GM12878 (cell line): Measurements from ENCODE around the gene ZNF226. TPM values are rescaled to one million over a fixed set of nuclear protein-coding genes. Genes with fewer than 3 reads are reported as not detected.

Experiments
- CREM ChIP-seq: IDR thresholded peaks from 2 replicates; pipeline ENCODE4 v1.6.1; 2014; ENCODE audit warnings: antibody characterized with exemption, low read depth
- EP300 ChIP-seq, 2 experiments: fragments of 150-350 bp in 1 of 2; IDR thresholded peaks; 2 replicates each; pipeline ENCODE4 v1.6.1; 2011 to 2012; ENCODE audit warnings: low read depth in 2 of 2, low read length in 2 of 2, borderline replicate concordance in 1 of 2, improper control_type of control experiment in 1 of 2, inconsistent platforms in 1 of 2; ENCODE audit not compliant: control insufficient read depth in 1 of 2
- IRF4 ChIP-seq: IDR thresholded peaks from 2 replicates; pipeline ENCODE4 v1.6.1; 2011; ENCODE audit warnings: low read depth, low read length
- JUND ChIP-seq: IDR thresholded peaks from 2 replicates; pipeline ENCODE4 v1.6.1; 2012; ENCODE audit warnings: low read depth, mild to moderate bottlenecking, low read length, improper control_type of control experiment, moderate library complexity
- NFYB ChIP-seq: IDR thresholded peaks from 2 replicates; pipeline ENCODE4 v1.6.1; 2011; ENCODE audit warnings: low read depth, mild to moderate bottlenecking, low read length, improper control_type of control experiment, moderate library complexity; ENCODE audit not compliant: insufficient read depth
- NR2F1 ChIP-seq: fragments of 450-650 bp; conservative IDR thresholded peaks from 2 replicates; pipeline ENCODE4 v1.6.1; 2017; ENCODE audit warnings: mild to moderate bottlenecking
- RCOR1 ChIP-seq: conservative IDR thresholded peaks from 2 replicates; pipeline ENCODE4 v1.6.1; 2012; ENCODE audit warnings: low read depth, low read length, improper control_type of control experiment
- RFX5 ChIP-seq: IDR thresholded peaks from 2 replicates; pipeline ENCODE4 v1.6.1; 2011; ENCODE audit warnings: low read depth, low read length, improper control_type of control experiment
- RUNX3 ChIP-seq: IDR thresholded peaks from 2 replicates; pipeline ENCODE4 v1.6.1; 2012; ENCODE audit warnings: low read length, inconsistent platforms
- YY1 ChIP-seq: IDR thresholded peaks from 2 replicates; pipeline ENCODE4 v1.6.1; 2011; ENCODE audit warnings: low read depth, mild to moderate bottlenecking, low read length
- ZNF24 ChIP-seq: fragments of 450-650 bp; IDR thresholded peaks from 2 replicates; pipeline ENCODE4 v1.6.1; 2017; ENCODE audit warnings: antibody characterized with exemption, mild to moderate bottlenecking
- ZNF622 ChIP-seq: fragments of 450-650 bp; IDR thresholded peaks from 2 replicates; pipeline ENCODE4 v1.6.1; 2017; ENCODE audit warnings: mild to moderate bottlenecking, inconsistent platforms
- polyA plus RNA-seq, 11 experiments: library from polyadenylated mRNA; depleted of rRNA in 4 of 11; unstranded in 6 of 11; stranded (reverse) in 5 of 11; fragments of >200 nt; fragmentation: Nextera tagmentation in 4 of 11; fragmentation: Illumina TruSeq in 1 of 11; extraction: Ambion mirVana in 4 of 11; extraction: Trizol in 1 of 11; gene quantifications; 1 replicate in 1 of 11; 2 replicates in 10 of 11; pipeline versions ENCODE4 v1.2.1 to v1.2.3, GENCODE V29; 2011 to 2016; ENCODE audit warnings: inconsistent platforms in 2 of 11, missing spikeins in 2 of 11, low read depth in 1 of 11
- total RNA-seq, 4 experiments: library from RNA; depleted of rRNA in 3 of 4; stranded (reverse); fragments of >200 nt in 3 of 4; fragmentation: Illumina TruSeq in 1 of 4; extraction: Trizol in 1 of 4; gene quantifications; 2 replicates each; pipeline versions ENCODE4 v1.2.1 to v1.2.3, GENCODE V29; 2013 to 2021
- TF ChIP-seq, protein P1 (sequence below): fragments of 450-650 bp; formaldehyde crosslinking; IDR thresholded peaks from 2 replicates; pipeline ENCODE4 v1.4.0; 2020; ENCODE audit warnings: mild to moderate bottlenecking, moderate library complexity

Gene ZNF226
- total and polyA plus RNA-seq, 10 of the 15 experiments (the other 5 are each of a cell fraction or from before 2014, with no cell fraction given), result 13.7 to 35.3 (median 18.3) TPM

DNA sequence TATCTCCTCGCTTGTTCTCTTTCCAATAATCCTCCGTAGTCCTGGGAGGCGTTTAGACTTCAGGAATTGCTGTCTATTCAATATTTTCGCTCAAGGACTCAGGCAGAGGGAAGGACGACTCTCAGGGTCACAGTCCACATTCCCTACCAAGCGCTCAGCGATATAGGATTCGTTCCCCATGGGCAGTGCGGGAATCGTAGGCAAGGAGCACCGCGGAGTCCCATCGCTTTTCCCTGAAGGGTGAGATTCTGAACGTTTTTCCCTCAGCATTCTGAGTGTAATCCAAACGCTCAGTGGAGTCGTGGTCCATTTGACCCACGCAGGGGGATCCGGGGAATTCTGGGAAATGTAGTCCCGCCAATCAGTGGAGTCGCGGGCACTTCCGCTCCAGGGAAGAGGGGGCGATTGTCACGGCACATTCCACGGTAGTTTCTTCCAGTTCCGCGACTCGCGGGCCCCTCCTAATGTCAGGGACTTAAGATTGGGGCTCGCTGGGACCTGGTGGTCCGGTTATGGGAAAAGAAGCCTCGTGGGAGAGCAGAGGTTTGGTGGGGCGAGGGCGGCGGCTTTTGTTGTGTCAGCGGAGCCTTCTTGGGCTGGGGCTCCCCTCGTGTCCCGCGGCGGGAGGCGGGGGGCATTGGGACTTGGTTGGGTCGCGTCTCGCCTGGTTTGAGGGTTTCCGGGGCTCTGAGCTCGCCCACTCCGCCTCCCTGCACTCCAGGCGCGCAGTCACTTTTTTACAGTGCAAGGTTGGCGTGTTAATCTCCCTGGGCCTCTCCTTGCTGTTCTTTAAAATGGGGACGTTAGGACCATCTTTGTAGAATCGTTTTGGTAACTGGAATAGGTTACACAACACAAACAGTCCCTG is 23.5 kb upstream of the ZNF226 start, which contains the start of gene ZNF234 (continued):
- TF ChIP-seq, protein P1, sequence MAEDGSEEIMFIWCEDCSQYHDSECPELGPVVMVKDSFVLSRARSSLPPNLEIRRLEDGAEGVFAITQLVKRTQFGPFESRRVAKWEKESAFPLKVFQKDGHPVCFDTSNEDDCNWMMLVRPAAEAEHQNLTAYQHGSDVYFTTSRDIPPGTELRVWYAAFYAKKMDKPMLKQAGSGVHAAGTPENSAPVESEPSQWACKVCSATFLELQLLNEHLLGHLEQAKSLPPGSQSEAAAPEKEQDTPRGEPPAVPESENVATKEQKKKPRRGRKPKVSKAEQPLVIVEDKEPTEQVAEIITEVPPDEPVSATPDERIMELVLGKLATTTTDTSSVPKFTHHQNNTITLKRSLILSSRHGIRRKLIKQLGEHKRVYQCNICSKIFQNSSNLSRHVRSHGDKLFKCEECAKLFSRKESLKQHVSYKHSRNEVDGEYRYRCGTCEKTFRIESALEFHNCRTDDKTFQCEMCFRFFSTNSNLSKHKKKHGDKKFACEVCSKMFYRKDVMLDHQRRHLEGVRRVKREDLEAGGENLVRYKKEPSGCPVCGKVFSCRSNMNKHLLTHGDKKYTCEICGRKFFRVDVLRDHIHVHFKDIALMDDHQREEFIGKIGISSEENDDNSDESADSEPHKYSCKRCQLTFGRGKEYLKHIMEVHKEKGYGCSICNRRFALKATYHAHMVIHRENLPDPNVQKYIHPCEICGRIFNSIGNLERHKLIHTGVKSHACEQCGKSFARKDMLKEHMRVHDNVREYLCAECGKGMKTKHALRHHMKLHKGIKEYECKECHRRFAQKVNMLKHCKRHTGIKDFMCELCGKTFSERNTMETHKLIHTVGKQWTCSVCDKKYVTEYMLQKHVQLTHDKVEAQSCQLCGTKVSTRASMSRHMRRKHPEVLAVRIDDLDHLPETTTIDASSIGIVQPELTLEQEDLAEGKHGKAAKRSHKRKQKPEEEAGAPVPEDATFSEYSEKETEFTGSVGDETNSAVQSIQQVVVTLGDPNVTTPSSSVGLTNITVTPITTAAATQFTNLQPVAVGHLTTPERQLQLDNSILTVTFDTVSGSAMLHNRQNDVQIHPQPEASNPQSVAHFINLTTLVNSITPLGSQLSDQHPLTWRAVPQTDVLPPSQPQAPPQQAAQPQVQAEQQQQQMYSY (CRISPR knock-in tag), result no peak
- peak; percentile 54; the same call in 1 of the 2 replicates for TF ChIP-seq CREM
- no peak for TF ChIP-seq EP300 (IDR thresholded peaks at IDR 0.05; ENCODE audit: borderline replicate concordance in 1 of 2, control insufficient read depth in 1 of 2, low read depth in 2 of 2, low read length in 2 of 2)
- TF ChIP-seq RUNX3, result peak; percentile 24; the same call in 1 of the 2 replicates
- no peak for TF ChIP-seq RCOR1
- TF ChIP-seq JUND, result no peak
- no peak for TF ChIP-seq ZNF622
- no peak; the same call in 1 of the 2 replicates for TF ChIP-seq YY1
- no peak for TF ChIP-seq NFYB
- no peak for TF ChIP-seq ZNF24
- TF ChIP-seq NR2F1, result no peak
- TF ChIP-seq IRF4, result no peak
- TF ChIP-seq RFX5, result no peak
